AG04450 (cell line): ENCODE results near the gene XYLT1. TPM values are rescaled to one million over a fixed set of nuclear protein-coding genes. Genes with fewer than 3 reads are reported as not detected.

Experiments
- CTCF ChIA-PET: fragments of 300-600, 350-600 bp; formaldehyde crosslinking; extraction: SDS; loops from one replicate; lab custom pipeline; 2022; ENCODE audit warnings: antibody characterized with exemption, inconsistent platforms; lab: Charles Lee
- POLR2A ChIA-PET: fragments of 350-600 bp; formaldehyde crosslinking; extraction: SDS; loops from one replicate; lab custom pipeline; 2021; ENCODE audit warnings: antibody characterized with exemption, inconsistent platforms; lab: Yijun Ruan, JAX
- DNase-seq: peaks from one replicate; pipeline ENCODE4 v3.0.0-alpha.2; 2011; ENCODE audit warnings: low read depth, low spot score
- H3K27ac ChIP-seq: one replicate; pipeline ENCODE4 v1.5.1; 2012; ENCODE audit warnings: low read depth, low read length, control low read depth
- H3K27me3 ChIP-seq: one replicate; pipeline ENCODE4 v1.6.0; 2012; ENCODE audit warnings: low read length; ENCODE audit not compliant: control insufficient read depth, insufficient read depth
- H3K4me3 ChIP-seq: 2 replicates; pipeline ENCODE4 v1.5.1; 2011; ENCODE audit warnings: mild to moderate bottlenecking, low read depth, low read length, control low read depth
- H3K9me3 ChIP-seq: 2 replicates; pipeline ENCODE4 v1.5.1; 2012; ENCODE audit warnings: low read length; ENCODE audit not compliant: control insufficient read depth, insufficient read depth
- CTCF ChIP-seq: IDR thresholded peaks from 2 replicates; pipeline ENCODE4 v1.5.1; 2011; ENCODE audit warnings: low read depth, low read length, control low read depth, inconsistent platforms
- polyA plus RNA-seq: library from polyadenylated mRNA; depleted of rRNA; stranded (reverse); fragments of >200 nt; gene quantifications from 2 replicates; pipeline ENCODE4 v1.2.3, GENCODE V29; 2011

Gene XYLT1
- polyA plus RNA-seq, 1 experiment, result 6.7 TPM

- Histone ChIP-seq H3K9me3 (no peaks in the 10 kb centered on the region), H3K27ac (no peak overlapping the region), H3K27me3 (no peaks in the 10 kb centered on the region), H3K4me3 (no peak overlapping the region)
- CTCF ChIA-PET, result interaction anchor here (1.2 to 2.9 kb wide), 3 partner anchors 9 to 375 kb away, joined by 3 to 17 read pairs (median 7); no protein-coding TSS in a partner anchor
- TF ChIP-seq CTCF, result no peak
- POLR2A ChIA-PET, result no interaction called here
- no peak for DNase-seq
These were observed 267.3 kb downstream of the XYLT1 start for GRCh38 chr16:17203424-17203823.

GRCh38 chr16:17199135-17199534, 271.6 kb downstream of the XYLT1 start:
- Histone ChIP-seq H3K27ac (no peak overlapping the region), H3K4me3 (no peak overlapping the region), H3K9me3 (no peaks in the 10 kb centered on the region), H3K27me3 (no peaks in the 10 kb centered on the region)
- no peak for DNase-seq
- no peak for TF ChIP-seq CTCF
- ChIA-PET POLR2A (no interaction called here), CTCF (no interaction called here)

- Histone ChIP-seq H3K27ac (no peak overlapping the region), H3K27me3 (no peaks in the 10 kb centered on the region), H3K4me3 (no peak overlapping the region), H3K9me3 (no peaks in the 10 kb centered on the region)
- DNase-seq, result no peak
- ChIA-PET CTCF (no interaction called here), POLR2A (no interaction called here)
- TF ChIP-seq CTCF, result no peak
These were observed 274.2 kb downstream of the XYLT1 start for GRCh38 chr16:17196526-17196925.

- CTCF ChIA-PET, result interaction anchor here (0.8 to 2.1 kb wide), 6 partner anchors 8 to 273 kb away, joined by 3 to 17 read pairs (median 4); no protein-coding TSS in a partner anchor
- POLR2A ChIA-PET, result no interaction called here
These were observed 276.5 kb downstream of the XYLT1 start for GRCh38 chr16:17194190-17194780.

More at GRCh38 chr16:17194190-17194780, 276.5 kb downstream of the XYLT1 start:
- Histone ChIP-seq H3K27me3 (no peaks in the 10 kb centered on the region), H3K9me3 (no peaks in the 10 kb centered on the region), H3K4me3 (no peak overlapping the region), H3K27ac (no peak overlapping the region)
- DNase-seq, result no peak
- TF ChIP-seq CTCF, result peak; percentile 74
